ENCODE measurements around the gene ALPG. TPM values are rescaled to one million over a fixed set of nuclear protein-coding genes. Genes with fewer than 3 reads are reported as not detected.
"Not testable (repeated sequence)": the region's sequence is repeated elsewhere in the genome, so short reads cannot be mapped to it uniquely, and the experiment has no call there.

The ALPG gene
- total RNA-seq, 3 donors from 2014 or later (not counting 1 experiment from before 2014, with no cell fraction given), result not detected

- H3K36me3 Mint-ChIP-seq; DNase-seq; H3K27ac Mint-ChIP-seq; H3K4me1 ChIP-seq (ENCODE audit: control insufficient read depth, insufficient read depth, low read length); H3K27ac ChIP-seq (ENCODE audit: low read length); H3K36me3 ChIP-seq (ENCODE audit: control insufficient read depth, insufficient read depth, low read length); H3K9me3 Mint-ChIP-seq; H3K9me3 ChIP-seq (ENCODE audit: control insufficient read depth, insufficient read depth, low read length); H3K4me1 Mint-ChIP-seq; H3K4me3 ChIP-seq (ENCODE audit: low read length); H3K4me3 Mint-ChIP-seq; ATAC-seq; intact Hi-C loops (cut with micrococcal nuclease); H3K27me3 ChIP-seq (ENCODE audit: control insufficient read depth, insufficient read depth, low read length): not testable (repeated sequence)
- 90% methylated on average over 34 of the region's 40 CpGs for WGBS (ENCODE audit: insufficient coverage)
- H3K27me3 Mint-ChIP-seq (ENCODE audit: low read depth in 2 of 2), result peaks cover 16 to 22% of the 10 kb centered on the region in 2 donors
These were observed 3.0 kb downstream of the ALPG start for GRCh38 chr2:232409617-232410016.

GRCh38 chr2:232410238-232410900, 3.7 kb downstream of the ALPG start:
- WGBS (ENCODE audit: insufficient coverage), result 87% methylated on average over 7 of the region's 7 CpGs
- TF ChIP-seq CTCF (IDR thresholded peaks at IDR 0.05), result no peak
- Mint-ChIP-seq H3K4me1 (peaks cover 0 to 5% of the 10 kb centered on the region in 2 donors), H3K27ac (no peak overlapping the region), H3K27me3 (ENCODE audit: low read depth in 2 of 2) (peaks cover 16 to 22% of the 10 kb centered on the region in 2 donors), H3K36me3 (no peaks in the 10 kb centered on the region), H3K4me3 (no peak overlapping the region), H3K9me3 (no peaks in the 10 kb centered on the region)
- ATAC-seq (no peak), DNase-seq (no peak)
- H3K4me3 ChIP-seq (ENCODE audit: low read length), result no peak overlapping the region
- no peaks in the 10 kb centered on the region for H3K9me3 ChIP-seq (ENCODE audit: control insufficient read depth, insufficient read depth, low read length)
- intact Hi-C loops (cut with micrococcal nuclease), result no loop called here
- no peak overlapping the region for H3K27ac ChIP-seq (ENCODE audit: low read length)
- H3K36me3 ChIP-seq (ENCODE audit: control insufficient read depth, insufficient read depth, low read length), result no peaks in the 10 kb centered on the region
- peaks cover 6% of the 10 kb centered on the region for H3K27me3 ChIP-seq (ENCODE audit: control insufficient read depth, insufficient read depth, low read length)
- H3K4me1 ChIP-seq (ENCODE audit: control insufficient read depth, insufficient read depth, low read length), result no peaks in the 10 kb centered on the region

- Histone ChIP-seq H3K27me3 (ENCODE audit: control insufficient read depth, insufficient read depth, low read length) (peaks cover 6% of the 10 kb centered on the region), H3K4me1 (ENCODE audit: control insufficient read depth, insufficient read depth, low read length) (no peaks in the 10 kb centered on the region), H3K36me3 (ENCODE audit: control insufficient read depth, insufficient read depth, low read length) (no peaks in the 10 kb centered on the region), H3K9me3 (ENCODE audit: control insufficient read depth, insufficient read depth, low read length) (no peaks in the 10 kb centered on the region), H3K4me3 (ENCODE audit: low read length) (no peak overlapping the region), H3K27ac (ENCODE audit: low read length) (no peak overlapping the region)
- Mint-ChIP-seq H3K27me3 (ENCODE audit: low read depth in 2 of 2) (peaks cover 22 to 24% of the 10 kb centered on the region in 2 donors), H3K36me3 (no peaks in the 10 kb centered on the region), H3K4me3 (no peak overlapping the region), H3K9me3 (no peaks in the 10 kb centered on the region), H3K27ac (no peak overlapping the region), H3K4me1 (peaks cover 0 to 5% of the 10 kb centered on the region in 2 donors)
- WGBS (ENCODE audit: insufficient coverage), result 93% methylated on average over 5 of the region's 6 CpGs
- DNase-seq (no peak), ATAC-seq (no peak)
- no peak for TF ChIP-seq CTCF (IDR thresholded peaks at IDR 0.05)
- intact Hi-C loops (cut with micrococcal nuclease), result no loop called here
These were observed 5.4 kb downstream of the ALPG start for GRCh38 chr2:232411901-232412629.

- H3K4me1 Mint-ChIP-seq, result peaks cover 0 to 5% of the 10 kb centered on the region in 2 donors
- no peaks in the 10 kb centered on the region for H3K36me3 Mint-ChIP-seq
- H3K9me3 ChIP-seq (ENCODE audit: control insufficient read depth, insufficient read depth, low read length), result no peaks in the 10 kb centered on the region
- DNase-seq, result no peak
- ATAC-seq, result no peak
- H3K4me3 Mint-ChIP-seq, result no peak overlapping the region
- 8% methylated on average over 3 of the region's 5 CpGs for WGBS (ENCODE audit: insufficient coverage)
- H3K4me1 ChIP-seq (ENCODE audit: control insufficient read depth, insufficient read depth, low read length), result no peaks in the 10 kb centered on the region
- H3K4me3 ChIP-seq (ENCODE audit: low read length), result no peak overlapping the region
- no peaks in the 10 kb centered on the region for H3K9me3 Mint-ChIP-seq
- peaks cover 6% of the 10 kb centered on the region for H3K27me3 ChIP-seq (ENCODE audit: control insufficient read depth, insufficient read depth, low read length)
- H3K27me3 Mint-ChIP-seq (ENCODE audit: low read depth in 2 of 2), result peaks cover 23 to 24% of the 10 kb centered on the region in 2 donors
- no peak overlapping the region for H3K27ac Mint-ChIP-seq
- H3K36me3 ChIP-seq (ENCODE audit: control insufficient read depth, insufficient read depth, low read length), result no peaks in the 10 kb centered on the region
- no peak overlapping the region for H3K27ac ChIP-seq (ENCODE audit: low read length)
- TF ChIP-seq CTCF (IDR thresholded peaks at IDR 0.05), result no peak
- intact Hi-C loops (cut with micrococcal nuclease), result no loop called here
These were observed 6.3 kb downstream of the ALPG start for GRCh38 chr2:232412986-232413385.
